HL-60/S4 treated with phorbol 12-myristate 13-acetate at 8.2 ng/mL for 4 days and 3 days (cell line): ENCODE results near the gene CDK19.
"Not testable (repeated sequence)": the region's sequence is repeated elsewhere in the genome, so short reads cannot be mapped to it uniquely, and the experiment has no call there.

ENCODE experiments used
- in situ Hi-C: fragments of 300-500 bp; cut with MboI; formaldehyde crosslinking; loops from 2 replicates; pipeline ENCODE4 v1.15.0; 2022; ENCODE audit warnings: low sequenced_read_pairs

CDK19 gene

GRCh38 chr6:110635096-110635495 is 180.2 kb downstream of the CDK19 start:
- in situ Hi-C loops = no loop called here

GRCh38 chr6:110633731-110634213 is 181.5 kb downstream of the CDK19 start:
- in situ Hi-C loops = no loop called here

- in situ Hi-C loops = no loop called here
Observed at GRCh38 chr6:110629153-110629552, 186.1 kb downstream of the CDK19 start.

GRCh38 chr6:110628330-110628729 is 186.9 kb downstream of the CDK19 start:
- in situ Hi-C loops = no loop called here

GRCh38 chr6:110626442-110626841 is 188.8 kb downstream of the CDK19 start:
- in situ Hi-C loops = no loop called here

- in situ Hi-C loops = no loop called here
Observed at GRCh38 chr6:110625883-110626282, 189.4 kb downstream of the CDK19 start.

GRCh38 chr6:110622912-110623578 is 192.2 kb downstream of the CDK19 start:
- in situ Hi-C loops = no loop called here

GRCh38 chr6:110621061-110621460 is 194.2 kb downstream of the CDK19 start:
- in situ Hi-C loops = no loop called here

- in situ Hi-C loops = no loop called here
Observed at GRCh38 chr6:110620065-110620464, 195.2 kb downstream of the CDK19 start.

- in situ Hi-C loops = no loop called here
Observed at GRCh38 chr6:110619275-110619908, 195.9 kb downstream of the CDK19 start.

GRCh38 chr6:110618591-110619267 is 196.5 kb downstream of the CDK19 start:
- in situ Hi-C loops = no loop called here

GRCh38 chr6:110617057-110617456 is 198.2 kb downstream of the CDK19 start:
- in situ Hi-C loops = no loop called here

- in situ Hi-C loops = no loop called here
Observed at GRCh38 chr6:110615722-110616121, 199.5 kb downstream of the CDK19 start.

GRCh38 chr6:110614586-110614985 is 200.7 kb downstream of the CDK19 start:
- in situ Hi-C loops = no loop called here

- in situ Hi-C loops = no loop called here
Observed at GRCh38 chr6:110614106-110614505, 201.2 kb downstream of the CDK19 start.

- in situ Hi-C loops = no loop called here
Observed at GRCh38 chr6:110613356-110613755, 201.9 kb downstream of the CDK19 start.

GRCh38 chr6:110612298-110612697 is 203.0 kb downstream of the CDK19 start:
- in situ Hi-C loops = no loop called here

GRCh38 chr6:110609101-110609500 is 206.2 kb downstream of the CDK19 start:
- in situ Hi-C loops = no loop called here

GRCh38 chr6:110608151-110608550 is 207.1 kb downstream of the CDK19 start:
- in situ Hi-C loops = no loop called here

GRCh38 chr6:110606151-110606550 is 209.1 kb downstream of the CDK19 start:
- in situ Hi-C loops = no loop called here

- in situ Hi-C loops = not testable (repeated sequence)
Observed at GRCh38 chr6:110600640-110601039, 214.6 kb downstream of the CDK19 start.

GRCh38 chr6:110597761-110598160 is 217.5 kb downstream of the CDK19 start:
- in situ Hi-C loops = no loop called here
